ENCODE measurements around the gene ZFAND6.

DNA sequence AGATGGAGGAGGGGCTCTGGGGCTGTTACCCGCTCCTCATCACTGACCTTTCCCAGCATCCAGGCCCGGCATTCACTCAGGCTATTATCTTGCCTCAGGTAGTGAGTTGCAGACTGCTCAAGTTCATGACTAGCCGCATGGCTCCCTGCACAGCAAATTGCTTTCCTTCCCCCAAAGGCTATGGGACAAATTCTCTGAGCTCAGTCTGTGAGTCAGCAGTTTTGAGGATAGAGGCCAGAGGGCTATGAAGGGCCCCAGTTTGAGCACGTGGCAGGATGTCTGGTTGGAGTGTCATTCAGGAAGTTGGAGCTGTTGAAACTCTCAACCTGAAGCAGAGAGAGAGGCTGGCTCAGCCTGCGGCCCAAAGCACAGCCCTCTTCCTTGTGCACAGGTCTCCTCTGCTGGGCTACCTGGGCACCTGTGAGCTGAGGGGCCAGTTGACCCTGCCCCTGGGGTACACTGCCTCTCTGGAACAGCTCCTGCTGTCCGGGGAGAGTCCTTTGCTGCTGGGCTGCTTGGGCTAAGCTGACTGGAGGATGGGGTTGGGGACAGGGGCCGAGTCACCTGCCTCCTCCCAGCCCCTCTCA is 101.2 kb downstream of the ZFAND6 start:
- no peak for TF ChIP-seq CTCF (IDR thresholded peaks at IDR 0.05)
- TF ChIP-seq ZFX (IDR thresholded peaks at IDR 0.05; ENCODE audit: borderline replicate concordance): no peak
